Smooth muscle cell (in vitro differentiated cells): ENCODE measurements around the gene CRIP1. TPM values are rescaled to one million over a fixed set of nuclear protein-coding genes. Genes with fewer than 3 reads are reported as not detected.

Experiments used
- DNase-seq: peaks from one replicate; lab custom pipeline; 2025; ENCODE audit not compliant: unreplicated experiment; lab: John Stamatoyannopoulos, UW
- H2AFZ ChIP-seq: fragments of 200-600 bp; sonication (generic); 2 replicates; pipeline ENCODE4 v1.6.0; 2016; ENCODE audit warnings: antibody characterized with exemption, low read depth, mild to moderate bottlenecking
- H3F3A ChIP-seq: fragments of 200-600 bp; sonication (generic); 2 replicates; pipeline ENCODE4 v1.6.0; 2017; ENCODE audit warnings: antibody characterized with exemption, low read depth
- H3K27ac ChIP-seq: fragments of 200-600 bp; sonication (generic); 2 replicates; pipeline ENCODE4 v1.5.1; 2016; ENCODE audit warnings: low read depth, mild to moderate bottlenecking
- H3K27me3 ChIP-seq: fragments of 200-600 bp; sonication (generic); 2 replicates; pipeline ENCODE4 v1.6.1; 2016; ENCODE audit warnings: low read depth, mild to moderate bottlenecking
- H3K36me3 ChIP-seq: fragments of 200-600 bp; sonication (generic); 2 replicates; pipeline ENCODE4 v1.5.1; 2016; ENCODE audit warnings: low read depth
- H3K4me1 ChIP-seq: fragments of 200-600 bp; sonication (generic); 2 replicates; pipeline ENCODE4 v1.5.1; 2016; ENCODE audit warnings: low read depth
- H3K4me2 ChIP-seq: fragments of 200-600 bp; sonication (generic); 2 replicates; pipeline ENCODE4 v1.6.0; 2016; ENCODE audit warnings: mild to moderate bottlenecking
- H3K4me3 ChIP-seq: fragments of 200-600 bp; sonication (generic); 2 replicates; pipeline ENCODE4 v1.5.1; 2016; ENCODE audit warnings: mild to moderate bottlenecking
- H3K79me2 ChIP-seq: fragments of 200-600 bp; sonication (generic); 2 replicates; pipeline ENCODE4 v1.6.0; 2016; ENCODE audit warnings: low read depth, mild to moderate bottlenecking
- H3K9ac ChIP-seq: fragments of 200-600 bp; sonication (generic); 2 replicates; pipeline ENCODE4 v1.6.0; 2016; ENCODE audit warnings: low read depth
- H3K9me3 ChIP-seq: fragments of 200-600 bp; sonication (generic); replicated peaks from 2 replicates; pipeline ENCODE4 v1.5.1; 2016; ENCODE audit warnings: low read depth
- H4K20me1 ChIP-seq: fragments of 200-600 bp; sonication (generic); 2 replicates; pipeline ENCODE4 v1.6.0; 2016; ENCODE audit warnings: low read depth
- CTCF ChIP-seq: fragments of 200-600 bp; sonication (generic); IDR thresholded peaks from 2 replicates; pipeline ENCODE4 v1.5.1; 2017; ENCODE audit warnings: borderline replicate concordance, mild to moderate bottlenecking, antibody characterized with exemption; ENCODE audit not compliant: insufficient read depth, poor library complexity, severe bottlenecking
- WGBS: methylation state at CpG from one replicate; pipeline ENCODE4 v1.1.7; 2016; ENCODE audit warnings: low lambda C conversion rate; 5-methylcytosine and 5-hydroxymethylcytosine counted together
- polyA plus RNA-seq: library from polyadenylated mRNA; unstranded; fragments of >200 nt; fragmentation: Nextera tagmentation; extraction: Ambion mirVana; gene quantifications from 2 replicates; pipeline ENCODE4 v1.2.1, GENCODE V29; 2016
- total RNA-seq: library from RNA; depleted of rRNA; stranded (reverse); fragments of >200 nt; gene quantifications from 2 replicates; pipeline ENCODE4 v1.2.3, GENCODE V29; 2014

The CRIP1 gene
- total and polyA plus RNA-seq, 2 experiments from 2014 or later, result 4.9 to 31.8 TPM

- DNase-seq, result no peak
- no peak overlapping the region for H3K4me2 ChIP-seq
- no peaks in the 10 kb centered on the region for H3F3A ChIP-seq
- H3K27me3 ChIP-seq, result no peaks in the 10 kb centered on the region
- no peaks in the 10 kb centered on the region for H3K9me3 ChIP-seq
- H3K9ac ChIP-seq, result no peak overlapping the region
- no peaks in the 10 kb centered on the region for H3K79me2 ChIP-seq
- H3K36me3 ChIP-seq, result no peaks in the 10 kb centered on the region
- H3K4me3 ChIP-seq, result no peak overlapping the region
- H2AFZ ChIP-seq, result no peak overlapping the region
- no peak for TF ChIP-seq CTCF
- H4K20me1 ChIP-seq, result peaks cover 13% of the 10 kb centered on the region
- no peak overlapping the region for H3K27ac ChIP-seq
- 97% methylated on average over 22 of the region's 22 CpGs for WGBS
- H3K4me1 ChIP-seq, result no peaks in the 10 kb centered on the region
These were observed 31.5 kb upstream of the CRIP1 start for GRCh38 chr14:105455086-105455640.

- Histone ChIP-seq H2AFZ (no peak overlapping the region), H4K20me1 (peaks cover 13% of the 10 kb centered on the region), H3K4me2 (no peak overlapping the region), H3K27me3 (no peaks in the 10 kb centered on the region), H3K4me1 (no peaks in the 10 kb centered on the region), H3K9ac (no peak overlapping the region), H3F3A (no peaks in the 10 kb centered on the region), H3K27ac (no peak overlapping the region), H3K36me3 (no peaks in the 10 kb centered on the region), H3K79me2 (no peaks in the 10 kb centered on the region), H3K9me3 (no peaks in the 10 kb centered on the region), H3K4me3 (no peak overlapping the region)
- no peak for TF ChIP-seq CTCF
- no peak for DNase-seq
- WGBS, result 93% methylated on average over 22 of the region's 22 CpGs
These were observed 30.7 kb upstream of the CRIP1 start for GRCh38 chr14:105455766-105456660.

GRCh38 chr14:105456736-105457617 is 29.7 kb upstream of the CRIP1 start:
- TF ChIP-seq CTCF, result no peak
- 95% methylated on average over 22 of the region's 22 CpGs for WGBS
- H3K9me3 ChIP-seq, result no peaks in the 10 kb centered on the region
- no peaks in the 10 kb centered on the region for H3K27me3 ChIP-seq
- H2AFZ ChIP-seq, result no peak overlapping the region
- H3K36me3 ChIP-seq, result no peaks in the 10 kb centered on the region
- no peaks in the 10 kb centered on the region for H3F3A ChIP-seq
- peaks cover 13% of the 10 kb centered on the region for H4K20me1 ChIP-seq
- H3K4me3 ChIP-seq, result no peak overlapping the region
- no peak overlapping the region for H3K4me2 ChIP-seq
- H3K9ac ChIP-seq, result no peak overlapping the region
- no peaks in the 10 kb centered on the region for H3K79me2 ChIP-seq
- H3K4me1 ChIP-seq, result no peaks in the 10 kb centered on the region
- no peak overlapping the region for H3K27ac ChIP-seq
- DNase-seq, result no peak
